OCI-LY3 (cell line): Measurements from ENCODE around the gene SDHAF3.

Source experiments
- EZH2phosphoT487 ChIP-seq: fragments of 200-600 bp; shearing (Covaris generic); IDR thresholded peaks from 2 replicates; pipeline ENCODE4 v1.6.1; 2018; ENCODE audit warnings: antibody characterized with exemption, mixed run types, low read depth
- TF ChIP-seq, protein P1 (sequence below): fragments of 200-600, 300-600 bp; sonication (generic); IDR thresholded peaks from 2 replicates; pipeline ENCODE4 v1.5.1; 2014; ENCODE audit warnings: antibody characterized with exemption, low read length, low read depth

- TF ChIP-seq, protein P1, sequence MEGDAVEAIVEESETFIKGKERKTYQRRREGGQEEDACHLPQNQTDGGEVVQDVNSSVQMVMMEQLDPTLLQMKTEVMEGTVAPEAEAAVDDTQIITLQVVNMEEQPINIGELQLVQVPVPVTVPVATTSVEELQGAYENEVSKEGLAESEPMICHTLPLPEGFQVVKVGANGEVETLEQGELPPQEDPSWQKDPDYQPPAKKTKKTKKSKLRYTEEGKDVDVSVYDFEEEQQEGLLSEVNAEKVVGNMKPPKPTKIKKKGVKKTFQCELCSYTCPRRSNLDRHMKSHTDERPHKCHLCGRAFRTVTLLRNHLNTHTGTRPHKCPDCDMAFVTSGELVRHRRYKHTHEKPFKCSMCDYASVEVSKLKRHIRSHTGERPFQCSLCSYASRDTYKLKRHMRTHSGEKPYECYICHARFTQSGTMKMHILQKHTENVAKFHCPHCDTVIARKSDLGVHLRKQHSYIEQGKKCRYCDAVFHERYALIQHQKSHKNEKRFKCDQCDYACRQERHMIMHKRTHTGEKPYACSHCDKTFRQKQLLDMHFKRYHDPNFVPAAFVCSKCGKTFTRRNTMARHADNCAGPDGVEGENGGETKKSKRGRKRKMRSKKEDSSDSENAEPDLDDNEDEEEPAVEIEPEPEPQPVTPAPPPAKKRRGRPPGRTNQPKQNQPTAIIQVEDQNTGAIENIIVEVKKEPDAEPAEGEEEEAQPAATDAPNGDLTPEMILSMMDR = no peak
- TF ChIP-seq EZH2phosphoT487 = no peak
These were observed 32.3 kb downstream of the SDHAF3 start for GRCh38 chr7:97149843-97150242.
